GM18526 (cell line): ENCODE measurements around the gene RPS21.

ENCODE experiments used
- POLR2A ChIP-seq: IDR thresholded peaks from 3 replicates; pipeline ENCODE4 v1.6.1; 2011; ENCODE audit not compliant: insufficient read length; ENCODE audit errors: extremely low read depth

RPS21 gene

GRCh38 chr20:62392621-62393334 lies 5.9 kb downstream of the RPS21 start:
- no peak for TF ChIP-seq POLR2A

- no peak for TF ChIP-seq POLR2A
Observed at GRCh38 chr20:62393335-62393665, 6.4 kb downstream of the RPS21 start.

- no peak for TF ChIP-seq POLR2A
Observed at GRCh38 chr20:62393830-62394229, 6.9 kb downstream of the RPS21 start.

GRCh38 chr20:62394248-62395245 lies 7.6 kb downstream of the RPS21 start:
- no peak for TF ChIP-seq POLR2A

- TF ChIP-seq POLR2A, result no peak
Observed at GRCh38 chr20:62395311-62396242, 8.7 kb downstream of the RPS21 start.

GRCh38 chr20:62396367-62397239 lies 9.7 kb downstream of the RPS21 start:
- TF ChIP-seq POLR2A, result no peak

- no peak for TF ChIP-seq POLR2A
Observed at GRCh38 chr20:62398120-62398821, 11.4 kb downstream of the RPS21 start.

GRCh38 chr20:62400021-62400420 lies 13.1 kb downstream of the RPS21 start:
- TF ChIP-seq POLR2A, result no peak

- no peak for TF ChIP-seq POLR2A
Observed at GRCh38 chr20:62400541-62400940, 13.6 kb downstream of the RPS21 start.

- no peak for TF ChIP-seq POLR2A
Observed at GRCh38 chr20:62401331-62401779, 14.5 kb downstream of the RPS21 start.

- no peak for TF ChIP-seq POLR2A
Observed at GRCh38 chr20:62402456-62403150, 15.7 kb downstream of the RPS21 start.

GRCh38 chr20:62403331-62403730 lies 16.4 kb downstream of the RPS21 start:
- no peak for TF ChIP-seq POLR2A

GRCh38 chr20:62404112-62404665 lies 17.3 kb downstream of the RPS21 start:
- no peak for TF ChIP-seq POLR2A
